ENCODE data around the gene TMEM186. TPM values are rescaled to one million over a fixed set of nuclear protein-coding genes. Genes with fewer than 3 reads are reported as not detected.

The TMEM186 gene
- total RNA-seq, 6 experiments from 2014 or later: 5.0 to 9.4 (median 6.9) TPM

GRCh38 chr16:8801701-8802100, 4.3 kb upstream of the TMEM186 start:
- no peaks in the 10 kb centered on the region for H3K27me3 ChIP-seq
- H3K27ac ChIP-seq: peak overlapping the region; percentile 7 to 52 (median 27)
- intact Hi-C loops (cut with DNase I): loop anchor here in 1 of 2 donors (10.0 kb wide), 1 partner anchor 63 kb away; the partner anchor contains the start of gene CARHSP1
- no peaks in the 10 kb centered on the region for H3K9me3 ChIP-seq
- ATAC-seq: peak in 3 of 4 donors; percentile 5 to 27 (median 22)
- WGBS (ENCODE audit: insufficient coverage, low coverage, low lambda C conversion rate, missing lambda C conversion rate): 18% methylated on average over 4 of the region's 4 CpGs
- peaks cover 0 to 37% (median 8%) of the 10 kb centered on the region in 4 donors for H3K4me1 ChIP-seq
- no peak overlapping the region for H3K4me3 ChIP-seq
- no peak for TF ChIP-seq POLR2A (IDR thresholded peaks at IDR 0.05)
- no peak for TF ChIP-seq CTCF (IDR thresholded peaks at IDR 0.05)
- H3K36me3 ChIP-seq: peaks cover 0 to 53% (median 27%) of the 10 kb centered on the region in 4 donors
- DNase-seq: no peak

GRCh38 chr16:8798535-8799157, 1.2 kb upstream of the TMEM186 start:
- no peaks in the 10 kb centered on the region for H3K27me3 ChIP-seq
- peaks cover 0 to 59% (median 12%) of the 10 kb centered on the region in 4 donors for H3K4me1 ChIP-seq
- H3K36me3 ChIP-seq: peaks cover 0 to 26% (median 12%) of the 10 kb centered on the region in 4 donors
- TF ChIP-seq CTCF (IDR thresholded peaks at IDR 0.05) (no peak), POLR2A (IDR thresholded peaks at IDR 0.05) (no peak)
- peak overlapping the region; percentile 79 to 82 (median 82) for H3K27ac ChIP-seq
- DNase-seq (no peak), ATAC-seq (no peak)
- H3K4me3 ChIP-seq: peak overlapping the region; percentile 87 to 100 (median 99)
- intact Hi-C loops (cut with DNase I): no loop called here
- no peaks in the 10 kb centered on the region for H3K9me3 ChIP-seq
- 31% methylated on average over 7 of the region's 7 CpGs for WGBS (ENCODE audit: insufficient coverage, low coverage, low lambda C conversion rate, missing lambda C conversion rate)

- Histone ChIP-seq H3K36me3 (peaks cover 0 to 21% (median 10%) of the 10 kb centered on the region in 4 donors), H3K4me1 (peaks cover 0 to 63% (median 14%) of the 10 kb centered on the region in 4 donors), H3K27me3 (no peaks in the 10 kb centered on the region), H3K27ac (peak overlapping the region; percentile 79 to 82 (median 82)), H3K9me3 (no peaks in the 10 kb centered on the region), H3K4me3 (peak overlapping the region; percentile 87 to 100 (median 99))
- TF ChIP-seq CTCF (IDR thresholded peaks at IDR 0.05): no peak
- no peak for TF ChIP-seq POLR2A (IDR thresholded peaks at IDR 0.05)
- WGBS (ENCODE audit: insufficient coverage, low coverage, low lambda C conversion rate, missing lambda C conversion rate): 0% methylated on average over 3 of the region's 6 CpGs
- intact Hi-C loops (cut with DNase I): no loop called here
- no peak for DNase-seq
- peak in 2 of 4 donors; percentile 2 to 20 for ATAC-seq
Measured at GRCh38 chr16:8798174-8798527, 712 bp upstream of the TMEM186 start.

GRCh38 chr16:8796469-8797363, 723 bp downstream of the TMEM186 start:
- Histone ChIP-seq H3K9me3 (no peaks in the 10 kb centered on the region), H3K4me1 (peaks cover 0 to 61% (median 15%) of the 10 kb centered on the region in 4 donors), H3K27me3 (no peaks in the 10 kb centered on the region), H3K36me3 (peaks cover 0 to 7% (median 0%) of the 10 kb centered on the region in 4 donors), H3K27ac (peak overlapping the region; percentile 31 to 82 (median 52)), H3K4me3 (peak overlapping the region; percentile 87 to 100 (median 99))
- DNase-seq (no peak), ATAC-seq (no peak)
- TF ChIP-seq CTCF (IDR thresholded peaks at IDR 0.05): no peak
- TF ChIP-seq POLR2A (IDR thresholded peaks at IDR 0.05): no peak
- intact Hi-C loops (cut with DNase I): no loop called here
- 30% methylated on average over 13 of the region's 14 CpGs for WGBS (ENCODE audit: insufficient coverage, low coverage, low lambda C conversion rate, missing lambda C conversion rate)
